ENCODE results near the gene GBX2.

Gene GBX2

DNA sequence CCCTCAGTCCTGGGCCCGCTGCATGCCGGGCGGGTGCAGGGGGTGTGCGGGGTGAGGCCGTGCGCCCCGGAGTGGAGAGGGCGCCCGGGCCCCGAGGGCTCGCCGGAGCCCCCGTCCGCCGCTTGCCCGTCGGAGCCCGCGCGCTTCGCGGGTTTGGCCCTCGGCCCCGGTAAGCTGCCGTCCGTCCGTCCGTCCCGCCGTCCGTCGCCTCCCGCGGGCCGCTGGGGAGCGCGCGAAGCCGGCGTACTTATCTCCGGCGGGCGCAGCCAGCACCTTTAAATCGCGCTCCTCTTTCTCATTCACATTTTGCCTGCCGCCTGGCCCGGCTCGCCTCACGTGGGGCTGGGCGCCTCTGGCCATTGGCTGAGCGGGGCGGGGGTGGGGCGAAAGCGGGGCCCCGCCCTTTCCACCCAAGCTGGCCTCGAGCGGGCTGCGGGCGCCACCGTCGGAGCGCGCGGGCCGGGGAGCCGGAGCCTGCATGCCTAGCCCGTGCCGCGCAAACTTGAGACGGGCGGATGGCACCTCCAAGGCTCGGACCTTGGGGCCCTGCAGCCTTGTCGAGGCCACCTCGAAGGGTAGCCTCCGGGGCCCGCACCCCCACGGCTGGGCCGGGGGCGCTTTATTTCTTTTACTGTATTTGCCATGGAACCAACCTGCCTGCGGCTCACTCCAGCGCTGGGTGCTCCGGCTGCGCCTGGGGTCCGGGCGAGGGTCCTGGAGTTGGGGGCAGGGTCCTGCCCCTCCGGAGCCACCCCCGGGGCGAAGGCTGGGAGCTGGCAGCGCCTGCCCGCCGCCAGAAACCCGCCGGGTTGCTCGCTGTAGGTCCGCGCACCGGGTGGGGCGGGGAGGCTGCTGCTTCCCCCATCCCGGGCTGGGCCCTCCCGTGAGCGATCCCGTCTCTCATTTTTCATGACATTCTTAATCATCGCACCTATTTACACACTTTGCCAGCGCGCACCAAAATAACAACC, at the start of gene GBX2:
Gene GBX2, minus strand, starts transcription at position 277 of the 971 bp plus-strand sequence. CDS start 415 bp downstream, outside the sequence.
- no peak for DNase-seq (ENCODE audit: low read depth)

GRCh38 chr2:236217926-236218325, 49.7 kb upstream of the GBX2 start:
- DNase-seq (ENCODE audit: low read depth) = no peak

DNA sequence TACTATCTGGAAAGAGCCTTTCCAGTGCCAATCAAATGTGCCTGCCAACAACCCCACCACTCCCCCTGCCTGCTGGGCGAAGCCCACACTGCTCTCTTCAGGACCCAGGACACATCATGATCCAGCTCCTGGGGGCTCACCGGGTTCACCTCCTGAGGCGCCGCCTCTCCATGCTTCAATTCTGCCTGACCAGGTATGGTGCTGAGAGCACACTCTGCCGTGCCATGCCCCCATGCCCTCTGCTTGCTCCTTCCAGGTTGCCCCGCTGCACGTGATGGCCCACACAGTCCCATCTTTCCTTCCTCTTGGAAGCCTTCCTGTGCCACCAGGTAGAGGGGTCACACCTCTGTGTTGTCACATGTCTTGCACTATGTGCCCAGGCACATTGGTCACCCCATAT, 48.5 kb upstream of the GBX2 start:
- DNase-seq (ENCODE audit: low read depth) = no peak

GRCh38 chr2:236215761-236216333, 47.7 kb upstream of the GBX2 start:
- no peak for DNase-seq (ENCODE audit: low read depth)

DNA sequence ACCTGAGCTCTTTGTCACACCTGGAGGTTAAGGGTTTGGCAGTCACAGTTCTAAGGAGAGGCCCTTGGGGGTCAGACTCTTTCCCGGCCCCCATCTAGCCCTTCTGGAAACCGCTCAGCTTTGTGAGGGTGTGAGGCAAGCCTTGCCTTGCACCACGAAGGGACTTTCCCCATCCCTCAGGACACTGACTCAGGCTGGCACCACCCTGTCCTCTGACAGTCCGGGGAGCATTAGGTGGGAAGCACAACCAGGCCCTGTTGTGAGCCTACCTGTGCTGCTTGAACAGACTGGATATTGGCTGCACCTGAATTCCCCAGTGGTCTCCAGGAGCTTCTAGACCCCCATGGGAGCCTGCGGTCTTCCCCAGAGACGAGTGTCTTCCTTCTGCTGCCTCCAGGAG, 47.0 kb upstream of the GBX2 start:
- DNase-seq (ENCODE audit: low read depth) = no peak

DNA sequence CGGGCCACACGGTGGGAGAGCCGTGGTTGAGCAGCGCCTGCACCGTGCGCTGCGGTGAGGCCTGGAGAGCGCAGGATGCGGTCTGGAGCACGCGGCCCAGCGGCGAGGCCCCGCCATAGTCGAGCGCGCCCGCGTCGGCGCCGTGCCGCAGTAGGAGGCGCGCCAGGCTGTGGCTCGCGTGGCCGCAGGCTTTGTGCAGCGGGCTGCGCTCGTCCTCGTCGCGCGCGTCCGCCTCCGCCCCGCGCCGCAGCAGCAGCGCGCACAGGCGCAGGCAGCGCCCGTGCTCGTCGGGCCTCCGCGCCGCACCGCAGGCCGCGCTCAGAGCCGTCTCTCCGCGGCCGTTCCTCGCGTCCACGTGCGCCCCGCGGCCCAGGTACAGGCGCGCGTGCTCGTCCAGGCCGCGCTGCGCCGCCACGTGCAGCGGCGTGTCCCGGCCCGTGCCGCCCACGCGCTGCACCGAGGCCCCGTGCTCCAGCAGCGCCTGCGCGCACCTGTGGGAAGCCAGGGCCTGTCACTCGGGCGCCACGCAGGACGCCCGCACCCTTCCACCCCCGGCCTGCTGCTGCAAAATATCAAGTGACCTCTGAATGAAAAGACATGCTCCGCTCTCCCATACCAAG, 46.3 kb upstream of the GBX2 start:
- DNase-seq (ENCODE audit: low read depth) = no peak

- no peak for DNase-seq (ENCODE audit: low read depth)
These were observed 43.1 kb upstream of the GBX2 start for GRCh38 chr2:236211296-236211695.

- no peak for DNase-seq (ENCODE audit: low read depth)
These were observed 42.4 kb upstream of the GBX2 start for GRCh38 chr2:236210536-236210935.

DNA sequence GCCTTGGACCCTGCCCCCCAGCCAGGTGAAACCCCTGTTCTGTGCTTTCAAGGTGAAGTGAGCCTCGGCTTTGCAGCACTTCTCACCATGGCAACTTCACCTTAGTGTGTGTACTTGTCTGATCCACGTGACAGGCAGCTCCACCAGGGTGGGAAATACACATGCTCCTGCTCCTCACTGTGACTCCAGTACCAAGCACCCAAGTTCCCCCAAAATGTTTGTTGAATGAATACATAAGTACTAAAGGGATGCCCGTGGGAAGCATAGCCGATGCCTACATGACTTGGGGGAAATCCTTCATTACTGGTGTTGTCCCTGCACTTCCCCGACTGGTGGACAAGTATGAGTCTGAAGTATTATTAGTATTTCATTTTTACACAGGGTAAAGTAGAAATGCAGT, 41.8 kb upstream of the GBX2 start:
- no peak for DNase-seq (ENCODE audit: low read depth)

DNA sequence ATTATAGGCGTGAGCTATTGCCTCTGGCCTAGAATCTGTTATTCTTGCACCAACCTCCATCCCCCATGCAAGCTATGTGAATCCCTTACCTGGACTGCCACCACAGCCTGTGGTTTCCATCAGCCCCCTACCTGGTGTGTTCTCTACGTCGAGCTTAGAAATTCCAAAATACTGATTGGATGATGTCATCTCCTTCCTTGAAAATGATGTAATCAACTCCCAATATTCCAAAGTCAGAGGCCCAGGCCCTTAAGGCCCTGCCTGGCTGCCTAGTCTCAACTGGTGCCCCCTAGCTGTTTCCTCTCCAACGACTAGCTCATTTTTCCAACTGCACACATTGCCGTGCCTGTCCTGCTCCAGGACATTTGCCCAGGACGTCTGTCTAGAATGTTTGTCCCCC, 41.3 kb upstream of the GBX2 start:
- DNase-seq (ENCODE audit: low read depth) = no peak

- DNase-seq (ENCODE audit: low read depth) = no peak
These were observed 40.1 kb upstream of the GBX2 start for GRCh38 chr2:236208019-236208926.

DNA sequence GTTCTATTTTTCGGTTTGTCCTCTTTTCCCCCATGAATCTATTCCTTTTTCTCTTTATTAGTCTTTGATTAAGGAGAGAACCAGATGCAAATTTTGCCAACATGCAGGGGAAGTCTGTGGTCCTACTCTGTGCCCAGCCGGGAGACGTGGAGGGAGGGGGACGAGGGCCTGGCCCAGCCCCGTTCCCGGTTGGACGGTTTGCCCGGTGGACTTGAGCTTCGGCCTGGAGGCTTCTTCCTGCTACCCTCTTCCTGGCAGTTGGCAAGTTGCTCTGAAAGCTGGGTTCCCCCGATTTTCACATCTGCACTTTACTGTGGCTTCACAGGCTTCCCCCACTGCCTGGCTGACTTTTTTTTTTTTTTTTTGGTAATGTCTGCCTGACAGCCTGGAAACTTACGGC, 39.3 kb upstream of the GBX2 start:
- DNase-seq (ENCODE audit: low read depth) = no peak

- no peak for DNase-seq (ENCODE audit: low read depth)
These were observed 37.9 kb upstream of the GBX2 start for GRCh38 chr2:236205867-236206645.

- DNase-seq (ENCODE audit: low read depth) = no peak
These were observed 36.8 kb upstream of the GBX2 start for GRCh38 chr2:236204953-236205352.

- no peak for DNase-seq (ENCODE audit: low read depth)
These were observed 32.2 kb upstream of the GBX2 start for GRCh38 chr2:236200378-236200777.

- DNase-seq (ENCODE audit: low read depth) = no peak
These were observed 28.2 kb upstream of the GBX2 start for GRCh38 chr2:236196366-236196765.

DNA sequence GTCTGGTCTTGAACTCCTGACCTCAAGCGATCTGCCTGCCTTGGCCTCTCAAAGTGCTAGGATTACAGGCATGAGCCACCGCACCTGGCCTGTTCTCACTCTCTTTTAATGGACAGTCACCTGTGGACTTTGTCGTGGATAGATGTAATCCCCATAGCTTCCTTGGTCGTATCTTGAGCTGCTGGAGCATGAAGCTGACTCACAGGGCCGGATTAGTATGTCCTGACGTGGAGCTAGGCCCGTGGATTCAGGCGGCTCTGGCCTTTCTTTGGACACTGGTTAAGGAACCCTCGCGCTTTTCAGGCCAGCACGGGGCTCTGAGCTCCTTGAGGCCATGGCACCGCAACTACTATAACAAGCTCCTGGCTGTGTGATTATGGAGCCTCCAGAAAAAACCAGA, 27.5 kb upstream of the GBX2 start:
- DNase-seq (ENCODE audit: low read depth) = no peak

DNA sequence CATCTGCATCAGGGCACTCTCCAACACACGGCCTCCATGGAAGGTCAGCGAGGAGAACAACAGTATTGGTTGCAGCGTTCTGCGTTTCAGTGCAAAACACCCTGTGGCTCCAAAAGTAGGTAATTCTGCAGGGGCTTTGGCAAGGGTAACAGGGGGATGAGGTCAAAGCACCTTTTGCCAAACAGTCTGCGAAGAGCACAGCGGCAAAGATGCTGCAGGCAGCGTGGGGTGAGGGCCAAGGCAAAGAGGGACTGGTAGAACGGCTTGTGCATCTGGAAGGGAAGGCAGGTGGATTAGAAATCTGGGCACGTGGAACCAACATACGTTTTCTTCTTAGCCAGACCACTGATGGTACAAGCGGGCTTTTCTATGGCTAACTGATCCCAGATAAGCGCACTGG, 26.6 kb upstream of the GBX2 start:
- DNase-seq (ENCODE audit: low read depth) = no peak

DNA sequence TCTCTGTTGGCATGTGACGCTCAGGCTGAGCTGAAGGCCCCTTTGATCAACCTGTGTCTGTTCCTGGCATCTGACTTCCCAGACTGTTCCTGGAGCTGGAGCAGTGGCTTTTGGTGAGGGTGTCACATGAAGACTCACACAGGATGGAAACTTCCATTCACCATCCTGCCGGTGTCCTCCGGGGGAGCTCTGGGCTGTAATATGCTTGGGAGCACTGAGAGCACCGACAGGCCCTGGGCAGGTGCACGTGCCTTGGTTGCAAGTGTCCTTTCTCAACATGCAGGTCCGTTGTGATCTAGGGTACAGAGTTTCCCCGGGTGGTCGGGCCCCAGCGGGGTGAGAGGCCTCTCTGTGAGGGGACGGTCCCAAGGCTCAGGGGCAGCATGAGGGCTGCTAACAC, 24.8 kb upstream of the GBX2 start:
- no peak for DNase-seq (ENCODE audit: low read depth)

DNA sequence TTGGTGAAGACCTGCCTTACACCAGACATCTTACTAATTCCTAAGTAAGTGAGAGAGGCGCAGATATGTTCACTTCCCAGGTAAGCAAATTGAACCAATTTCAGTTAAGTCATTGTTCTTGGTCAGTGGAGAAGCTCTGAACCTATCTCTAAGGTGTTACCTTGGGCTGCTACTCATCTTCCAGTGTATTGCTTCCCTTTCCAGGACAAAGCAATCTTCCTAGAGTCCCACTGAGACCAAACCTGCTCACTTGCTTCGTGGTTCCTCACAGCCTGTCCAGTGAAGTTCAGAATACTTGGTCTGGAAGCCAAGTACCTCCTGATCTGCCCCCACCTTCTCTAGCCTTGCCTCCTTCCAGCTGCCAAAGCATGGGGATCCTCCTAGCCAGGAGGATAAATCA, 22.5 kb upstream of the GBX2 start:
- DNase-seq (ENCODE audit: low read depth) = no peak

DNA sequence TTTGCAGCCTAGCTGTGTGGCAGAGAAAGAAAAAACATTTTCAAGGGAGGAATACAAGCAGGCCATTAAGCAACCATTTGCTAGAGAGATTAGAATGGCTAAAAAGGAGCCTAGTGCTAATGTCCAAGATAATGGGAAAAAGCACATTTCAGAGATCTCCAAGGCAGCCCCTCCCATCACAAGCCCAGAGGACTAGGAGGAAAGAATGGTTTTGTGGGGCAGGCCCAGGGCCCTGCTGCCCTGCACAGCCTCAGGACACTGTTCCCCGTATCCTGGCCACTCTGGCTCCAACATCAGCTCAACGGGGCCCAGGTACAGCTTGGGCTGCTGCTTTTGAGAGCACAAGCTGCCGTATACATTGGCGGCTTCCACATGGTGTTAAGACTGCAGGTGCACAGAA, 16.5 kb upstream of the GBX2 start:
- no peak for DNase-seq (ENCODE audit: low read depth)

Measured in activated gamma-delta T cell treated with anti-CD3 and anti-CD28 coated beads, Interleukin-2, amount 50 U/mL, for 16 hours (primary cell).